ENCODE data around the gene PGD.
"Not testable (repeated sequence)": the region's sequence is repeated elsewhere in the genome, so short reads cannot be mapped to it uniquely, and the experiment has no call there.

PGD gene

DNA sequence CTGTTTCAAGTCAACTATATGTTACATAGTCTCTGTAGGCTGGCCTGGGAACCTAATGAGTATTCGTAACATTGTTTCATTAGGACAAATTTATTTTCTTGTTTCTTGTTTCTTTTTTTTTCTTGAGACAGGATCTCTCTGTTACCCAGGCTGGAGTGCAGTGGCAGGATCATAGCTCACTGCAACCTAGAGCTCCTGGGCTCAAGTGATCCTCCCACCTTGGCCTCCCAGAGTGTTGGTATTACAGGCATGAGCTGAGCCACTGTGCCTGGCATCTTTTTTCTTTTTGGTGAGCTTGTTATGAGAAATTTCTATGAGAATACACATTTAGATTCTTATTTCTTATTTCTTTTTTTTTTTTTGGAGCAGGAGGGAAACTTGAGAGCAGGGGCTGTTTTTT, 38.2 kb downstream of the PGD start:
- no peak for DNase-seq (ENCODE audit: low read depth)

DNA sequence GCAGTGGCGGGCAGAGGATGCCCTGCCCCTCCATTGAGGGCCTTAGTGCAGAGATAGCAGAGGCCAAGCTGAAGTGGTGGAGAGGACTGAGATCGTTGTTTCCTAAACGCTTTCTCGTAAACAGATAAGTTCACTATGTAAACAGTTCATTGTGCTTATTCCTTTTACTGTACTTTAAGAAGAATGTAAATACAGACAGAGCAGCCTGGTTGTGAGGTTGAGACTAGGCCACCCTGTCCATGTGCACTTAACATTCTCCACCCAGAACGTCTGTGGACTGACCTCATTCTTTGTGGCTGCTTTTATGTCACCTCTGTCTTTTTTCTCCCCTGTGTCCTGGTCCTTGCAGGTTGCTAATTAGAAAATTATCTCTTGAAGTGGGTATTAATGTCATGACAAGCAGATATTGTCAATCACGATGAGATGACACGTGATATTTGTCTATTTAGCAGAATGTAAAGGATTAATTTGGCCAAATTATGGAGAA, 39.9 kb downstream of the PGD start:
- no peak for DNase-seq (ENCODE audit: low read depth)

DNA sequence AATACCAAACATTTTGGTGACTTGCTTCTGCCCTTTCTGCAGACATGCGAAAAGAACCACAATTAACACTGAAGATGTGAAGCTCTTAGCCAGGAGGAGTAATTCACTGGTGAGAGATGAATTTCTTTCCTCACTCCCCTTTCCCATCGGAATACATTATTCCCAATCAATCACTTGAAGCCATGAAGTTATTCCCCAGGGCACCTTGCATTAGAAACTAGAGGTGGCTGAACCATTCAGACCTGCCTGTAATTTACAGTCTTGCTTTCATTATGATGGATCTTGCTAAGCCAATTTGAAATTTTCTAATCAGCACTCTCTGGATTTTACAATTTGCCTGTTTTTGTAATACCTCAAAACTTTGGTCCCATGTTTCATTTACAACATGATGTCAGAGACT, 41.4 kb downstream of the PGD start:
- no peak for DNase-seq (ENCODE audit: low read depth)

DNA sequence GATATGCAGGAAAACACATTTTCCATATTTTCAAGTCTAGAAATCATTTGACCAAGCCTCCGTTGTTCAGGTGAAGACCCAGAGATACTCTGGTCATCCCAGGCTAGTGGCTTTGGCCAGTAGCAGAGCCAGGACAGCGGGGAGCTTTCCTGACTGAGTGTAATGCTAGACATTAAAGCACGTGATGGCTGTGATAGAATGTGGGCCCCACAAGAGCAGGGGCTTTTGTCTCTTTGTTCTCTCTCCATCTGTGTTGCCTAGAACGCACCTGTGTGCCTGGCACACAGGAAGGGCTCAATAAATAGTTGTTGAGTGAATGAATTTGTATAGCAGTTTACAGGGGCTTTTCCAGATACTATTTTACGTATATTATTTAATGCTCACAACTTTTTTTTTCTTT, 41.9 kb downstream of the PGD start:
- no peak for DNase-seq (ENCODE audit: low read depth)

DNA sequence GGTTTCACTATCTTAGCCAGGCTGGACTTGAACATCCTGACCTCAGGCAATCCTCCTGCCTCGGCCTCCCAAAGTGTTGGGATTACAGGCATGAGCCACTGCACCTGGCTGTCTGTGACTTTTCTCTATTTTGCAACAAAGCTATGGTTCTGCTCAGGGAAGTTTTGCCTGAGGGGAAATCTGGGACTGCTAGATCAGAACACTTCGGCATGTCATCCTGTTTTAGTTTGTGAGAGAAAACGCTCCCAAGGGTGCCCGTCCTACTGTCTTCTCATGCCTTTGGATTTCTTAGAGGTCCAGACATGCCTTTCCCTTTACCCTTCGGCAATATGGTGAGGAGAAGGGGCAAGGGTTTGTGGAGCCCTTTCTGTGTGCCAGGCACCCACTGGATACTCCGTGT, 45.4 kb downstream of the PGD start:
- DNase-seq (ENCODE audit: low read depth): no peak

DNA sequence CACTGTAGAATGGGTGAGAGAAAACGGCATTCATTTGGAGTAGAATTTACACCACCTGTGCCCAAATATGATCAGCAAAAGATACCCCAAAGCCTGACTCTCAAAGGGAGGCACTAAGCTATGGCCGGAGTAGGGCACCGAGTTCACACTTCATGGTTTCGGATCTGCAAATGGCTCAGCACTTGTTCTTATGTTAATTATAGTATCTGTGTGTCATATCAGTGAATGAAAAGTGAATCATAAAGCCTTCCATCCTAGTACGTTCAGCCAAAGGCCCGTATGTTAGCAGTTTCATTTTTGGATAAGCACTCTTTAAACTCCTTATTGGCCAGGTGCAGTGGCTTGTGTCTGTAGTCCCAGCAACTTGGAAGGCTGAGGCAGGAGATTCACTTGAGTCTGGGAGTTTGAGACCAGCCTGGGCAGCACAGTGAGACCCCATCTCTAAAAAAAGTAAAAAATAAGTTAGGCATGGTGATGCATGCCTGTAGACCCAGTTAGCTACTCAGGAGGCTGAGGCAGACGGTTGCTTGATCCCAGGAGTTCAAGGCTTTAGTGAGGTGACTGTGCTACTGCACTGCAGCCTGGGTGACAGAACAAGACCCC, 46.0 kb downstream of the PGD start:
- no peak for DNase-seq (ENCODE audit: low read depth)

DNA sequence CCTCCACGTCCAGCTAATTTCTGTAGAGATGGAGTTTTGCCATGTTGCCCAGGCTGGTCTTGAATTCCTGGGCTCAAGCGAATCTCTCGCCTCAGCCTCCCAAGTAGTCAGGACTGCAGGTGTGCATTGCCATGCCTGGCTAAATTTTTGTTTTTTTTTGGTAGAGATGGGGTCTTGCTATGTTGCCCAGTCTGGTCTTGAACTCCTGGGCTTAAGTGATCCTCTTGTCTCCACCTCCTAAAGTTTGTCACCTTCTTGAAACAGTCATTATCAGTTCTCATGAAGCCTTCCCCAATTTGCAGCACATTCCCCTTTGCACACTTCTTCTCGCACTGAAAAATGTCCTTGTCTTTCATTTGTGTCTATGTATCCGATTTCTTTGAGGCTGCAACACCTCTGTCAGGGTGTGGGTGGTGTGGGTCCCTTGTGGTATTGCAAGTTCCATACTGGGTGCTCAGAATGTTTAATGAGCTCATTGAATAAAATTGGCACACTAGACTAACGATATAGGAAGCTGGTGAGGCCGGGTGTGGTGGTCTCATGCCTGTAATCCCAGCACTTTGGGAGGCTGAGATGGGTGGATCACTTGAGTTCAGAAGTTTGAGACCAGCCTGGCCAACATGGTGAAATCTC, 48.0 kb downstream of the PGD start:
- no peak for DNase-seq (ENCODE audit: low read depth)

DNA sequence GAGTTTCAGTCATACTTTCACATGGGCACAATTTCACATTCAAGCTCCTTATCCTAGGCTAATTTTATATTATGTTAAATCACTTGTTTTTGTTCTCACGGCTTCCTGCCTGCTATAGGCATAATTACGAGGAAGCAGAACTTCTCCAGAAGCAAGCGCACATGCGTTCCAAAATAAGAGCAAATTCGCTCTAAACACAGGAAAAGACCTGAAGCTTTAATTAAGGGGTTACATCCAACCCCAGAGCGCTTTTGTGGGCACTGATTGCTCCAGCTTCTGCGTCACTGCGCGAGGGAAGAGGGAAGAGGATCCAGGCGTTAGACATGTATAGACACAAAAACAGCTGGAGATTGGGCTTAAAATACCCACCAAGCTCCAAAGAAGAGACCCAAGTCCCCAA, 50.9 kb downstream of the PGD start, which contains the start of gene CORT:
Gene CORT (plus strand): TSS at position 281 of the 400 bp plus-strand sequence. CDS start 193 bp downstream, outside the sequence.
- no peak for DNase-seq (ENCODE audit: low read depth)

DNA sequence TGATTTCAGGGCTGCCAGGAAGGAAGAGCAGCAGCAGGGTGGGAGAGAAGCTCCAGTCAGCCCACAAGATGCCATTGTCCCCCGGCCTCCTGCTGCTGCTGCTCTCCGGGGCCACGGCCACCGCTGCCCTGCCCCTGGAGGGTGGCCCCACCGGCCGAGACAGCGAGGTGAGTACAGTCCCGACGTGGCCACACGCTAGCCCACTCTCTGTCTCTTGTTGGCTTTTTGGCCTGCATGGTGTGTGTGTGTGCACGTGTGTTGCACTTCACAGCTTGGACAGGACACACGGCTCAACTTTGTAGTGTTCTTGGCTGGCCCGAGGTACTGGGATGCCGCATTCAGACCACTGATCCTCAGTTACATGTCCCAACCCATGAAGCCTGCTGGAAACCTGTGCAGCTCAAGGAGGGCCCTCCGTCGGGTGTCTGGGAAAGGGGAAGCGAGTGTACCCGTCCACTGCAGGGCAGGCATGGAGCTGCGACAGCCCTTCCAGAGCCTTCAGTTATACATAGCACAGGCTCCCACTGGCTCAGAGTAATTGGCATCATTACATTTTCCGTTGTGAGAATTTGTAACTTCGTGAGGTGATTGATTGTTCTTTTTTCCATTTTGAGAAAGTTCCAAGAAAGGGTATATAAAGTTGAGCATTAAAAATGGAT, 51.4 kb downstream of the PGD start:
- DNase-seq (ENCODE audit: low read depth): no peak

DNA sequence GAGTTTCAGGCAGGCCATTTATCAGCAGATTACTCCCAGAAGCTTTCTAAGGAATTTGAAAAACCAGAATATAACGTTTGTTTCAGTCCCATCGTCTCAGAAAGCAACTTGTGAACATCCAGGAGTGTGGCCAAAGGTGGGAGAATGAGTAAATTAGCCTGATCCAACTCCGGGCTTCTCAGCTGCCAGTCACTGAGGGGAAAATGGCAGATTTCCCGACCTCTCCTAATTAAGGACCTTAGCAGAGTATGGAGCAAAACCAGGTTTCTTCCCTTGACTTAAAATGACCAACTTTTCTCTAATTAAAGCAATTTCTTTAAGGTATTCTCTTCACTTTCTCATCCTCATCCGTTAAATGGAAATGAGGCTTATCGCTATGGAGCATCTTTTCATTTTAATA, 52.0 kb downstream of the PGD start:
- no peak for DNase-seq (ENCODE audit: low read depth)

DNA sequence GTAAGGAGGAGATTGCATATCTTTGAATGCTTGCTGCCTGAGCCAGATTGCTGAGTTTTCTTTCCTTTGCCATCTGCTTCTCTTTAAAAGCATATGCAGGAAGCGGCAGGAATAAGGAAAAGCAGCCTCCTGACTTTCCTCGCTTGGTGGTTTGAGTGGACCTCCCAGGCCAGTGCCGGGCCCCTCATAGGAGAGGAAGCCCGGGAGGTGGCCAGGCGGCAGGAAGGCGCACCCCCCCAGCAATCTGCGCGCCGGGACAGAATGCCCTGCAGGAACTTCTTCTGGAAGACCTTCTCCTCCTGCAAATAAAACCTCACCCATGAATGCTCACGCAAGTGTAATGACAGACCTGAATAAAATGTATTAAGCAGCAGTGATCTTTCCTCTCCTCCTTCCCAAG, 52.4 kb downstream of the PGD start:
- DNase-seq (ENCODE audit: low read depth): peak; percentile 58

DNA sequence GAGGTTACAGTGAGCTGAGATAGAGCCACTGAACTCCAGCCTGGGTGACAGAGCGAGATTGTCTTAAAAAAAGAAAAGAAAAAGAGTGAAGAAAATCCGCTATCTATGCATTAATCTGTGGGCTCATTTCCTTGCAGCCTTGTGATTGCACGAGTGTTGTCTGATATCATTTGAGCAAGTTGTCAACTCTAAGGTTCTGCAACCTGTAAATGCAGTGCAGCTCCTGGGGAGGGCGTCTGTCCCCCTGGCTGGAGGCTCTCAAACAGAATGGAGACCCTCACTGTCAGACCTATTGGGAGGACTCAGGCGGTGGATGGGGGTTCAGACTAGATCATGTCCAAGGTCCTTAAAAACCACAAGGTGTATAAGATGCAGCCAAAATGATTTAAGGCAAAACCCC, 57.2 kb downstream of the PGD start:
- no peak for DNase-seq (ENCODE audit: low read depth)

DNA sequence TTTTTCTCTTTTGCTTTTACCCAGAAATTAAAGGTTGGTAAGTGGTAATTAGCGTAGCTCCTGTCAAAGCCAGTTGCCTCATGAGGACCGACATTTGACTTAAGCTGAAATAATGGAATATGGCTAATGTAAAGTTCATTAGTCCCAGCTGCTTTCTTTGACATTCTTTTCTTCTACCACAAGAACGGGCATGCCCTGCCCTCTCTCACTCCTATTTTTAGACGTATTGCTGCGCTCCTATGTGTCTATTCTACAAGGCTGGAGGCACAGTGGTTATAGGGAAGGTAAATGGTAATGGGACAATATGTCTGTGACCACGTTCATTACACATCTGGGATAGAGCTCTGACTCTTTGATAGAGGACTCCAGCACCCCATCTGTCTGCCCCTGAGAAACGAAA, 57.8 kb downstream of the PGD start:
- DNase-seq (ENCODE audit: low read depth): no peak

DNA sequence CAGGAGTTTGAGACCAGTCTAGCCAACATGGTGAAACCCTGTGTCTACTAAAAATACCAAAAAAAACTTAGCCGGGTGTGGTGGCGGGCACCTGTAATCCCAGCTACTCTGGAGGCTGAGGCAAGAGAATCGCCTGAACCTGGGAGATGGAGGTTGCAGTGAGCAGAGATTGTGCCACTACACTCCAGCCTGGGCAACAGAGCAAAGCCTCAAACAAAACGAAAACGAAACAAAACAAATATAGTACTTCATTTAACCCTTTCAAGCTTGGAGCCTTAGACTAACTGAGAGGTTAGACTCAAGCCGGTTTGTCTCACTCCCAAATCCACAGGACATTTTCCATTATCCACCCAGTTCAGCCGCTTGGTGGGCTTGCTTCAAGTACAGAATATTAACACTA, 58.6 kb downstream of the PGD start:
- DNase-seq (ENCODE audit: low read depth): not testable (repeated sequence)

DNA sequence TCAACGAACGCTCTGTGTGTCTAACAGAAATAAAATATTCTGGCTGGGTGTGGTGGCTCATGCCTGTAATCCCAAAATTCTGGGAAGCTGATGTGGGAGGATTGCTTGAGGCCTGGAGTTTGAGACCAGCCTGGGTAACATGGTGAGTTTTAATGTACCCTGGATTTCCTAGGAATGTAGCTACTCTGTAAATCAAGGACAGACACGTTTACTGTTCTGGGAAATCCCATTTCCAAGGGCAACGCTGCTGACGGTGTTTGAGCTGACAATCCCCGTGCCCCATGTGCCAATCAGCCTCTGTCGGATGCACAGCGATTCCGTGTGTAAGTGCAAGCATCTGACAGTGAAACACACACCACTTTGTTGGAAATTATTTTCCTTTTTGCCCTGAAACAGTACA, 59.0 kb downstream of the PGD start:
- DNase-seq (ENCODE audit: low read depth): no peak

DNA sequence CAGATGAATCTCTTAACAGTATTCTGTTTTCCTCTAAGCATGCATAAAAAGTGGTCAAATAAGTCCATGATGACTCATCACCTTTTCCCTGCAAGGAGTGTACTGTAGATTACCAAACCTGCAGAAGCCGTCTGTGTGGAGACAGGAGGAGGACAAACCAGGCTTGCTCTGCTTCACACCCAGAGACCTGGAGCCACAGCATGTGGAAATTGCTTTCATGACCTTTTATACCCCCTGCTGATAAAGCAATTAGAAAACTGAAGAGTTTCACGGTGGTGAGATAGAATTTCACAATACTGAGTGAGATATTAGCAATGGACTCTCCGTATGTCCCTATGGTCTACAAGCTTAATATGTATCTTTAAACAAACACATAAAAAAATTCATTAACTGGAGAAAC, 60.3 kb downstream of the PGD start:
- DNase-seq (ENCODE audit: low read depth): peak; percentile 64

DNA sequence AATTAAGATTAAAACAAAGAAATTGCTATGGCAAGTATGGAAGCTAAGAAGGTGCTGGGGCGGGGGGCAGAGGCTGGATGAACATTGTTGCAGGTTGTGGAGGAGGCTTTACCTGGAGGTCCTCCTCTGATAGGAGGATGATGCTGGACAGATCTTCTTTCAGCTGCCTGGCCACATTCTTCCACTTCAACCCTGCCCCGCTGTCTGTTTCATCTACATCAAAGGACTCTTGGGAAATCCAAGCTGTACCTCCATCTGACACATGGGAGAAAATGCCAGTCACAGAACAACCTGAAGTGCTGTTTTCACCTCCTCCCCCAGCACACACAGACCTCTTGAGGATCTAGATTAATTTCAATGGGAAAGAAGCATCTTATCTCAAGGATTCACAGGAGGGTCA, 68.2 kb downstream of the PGD start:
- no peak for DNase-seq (ENCODE audit: low read depth)

DNA sequence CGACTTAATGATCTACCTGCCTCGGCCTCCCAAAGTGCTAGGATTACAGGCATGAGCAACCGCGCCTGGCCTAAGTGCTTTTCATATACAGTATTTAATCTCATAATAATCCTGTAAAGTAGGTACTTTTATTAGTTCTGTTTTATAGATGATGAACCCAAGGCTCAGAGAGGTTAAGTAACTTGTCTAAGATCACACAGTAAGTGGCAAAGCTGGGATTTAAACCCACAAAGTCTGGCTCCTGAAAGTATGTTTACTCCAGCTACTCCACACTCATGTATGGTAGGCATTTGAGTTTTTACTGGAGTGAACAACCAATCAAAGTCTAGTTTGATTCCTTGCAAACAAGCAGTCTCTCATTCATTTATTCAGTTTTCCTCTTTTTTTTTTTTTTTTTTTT, 71.2 kb downstream of the PGD start:
- DNase-seq (ENCODE audit: low read depth): no peak
